Activated CD4-positive, alpha-beta T cell treated with anti-CD3 and anti-CD28 coated beads, Interleukin-2, Interleukin-4, amounts not matched to agents 100 ng/mL and 50 ng/mL, durations not matched to agents 16 hours and 8 hours (primary cell): Measurements from ENCODE around the gene CKAP2.
A peak's percentile ranks its signal among the peaks of the same experiment; 100 is the strongest.
"Not testable (repeated sequence)": the region's sequence is repeated elsewhere in the genome, so short reads cannot be mapped to it uniquely, and the experiment has no call there.

Experiments
- DNase-seq: peaks from one replicate; pipeline ENCODE4 v3.0.0-alpha.2; 2020; ENCODE audit warnings: low spot score

CKAP2 gene

GRCh38 chr13:52454820-52455676, at the start of gene CKAP2:
Gene CKAP2 (plus strand): TSS chr13:52455478. CDS start chr13:52455557, 79 bp downstream.
- DNase-seq: peak; percentile 96

GRCh38 chr13:52405767-52406494, 49.3 kb upstream of the CKAP2 start, which contains the start of gene THSD1:
Gene THSD1 (minus strand): TSS chr13:52406172. CDS start chr13:52402600, 3,572 bp downstream.
- no peak for DNase-seq

- no peak for DNase-seq
Measured at GRCh38 chr13:52406629-52407028, 48.6 kb upstream of the CKAP2 start.

- not testable (repeated sequence) for DNase-seq
Measured at GRCh38 chr13:52407436-52407835, 47.8 kb upstream of the CKAP2 start.

GRCh38 chr13:52408071-52408658, 47.1 kb upstream of the CKAP2 start:
- not testable (repeated sequence) for DNase-seq

- DNase-seq: peak; percentile 60
Measured at GRCh38 chr13:52411629-52412028, 43.6 kb upstream of the CKAP2 start.

- no peak for DNase-seq
Measured at GRCh38 chr13:52412128-52412527, 43.1 kb upstream of the CKAP2 start.

- no peak for DNase-seq
Measured at GRCh38 chr13:52414051-52414450, 41.2 kb upstream of the CKAP2 start.

GRCh38 chr13:52414963-52415362, 40.3 kb upstream of the CKAP2 start:
- DNase-seq: no peak

GRCh38 chr13:52419080-52419479, 36.2 kb upstream of the CKAP2 start:
- DNase-seq: no peak

- no peak for DNase-seq
Measured at GRCh38 chr13:52421216-52421615, 34.1 kb upstream of the CKAP2 start.

GRCh38 chr13:52428295-52428694, 27.0 kb upstream of the CKAP2 start:
- no peak for DNase-seq

- no peak for DNase-seq
Measured at GRCh38 chr13:52432456-52432855, 22.8 kb upstream of the CKAP2 start.

GRCh38 chr13:52446265-52446664, 9.0 kb upstream of the CKAP2 start:
- DNase-seq: no peak

GRCh38 chr13:52447354-52447753, 7.9 kb upstream of the CKAP2 start:
- peak; percentile 46 for DNase-seq

- DNase-seq: no peak
Measured at GRCh38 chr13:52447815-52448552, 7.3 kb upstream of the CKAP2 start.

GRCh38 chr13:52449331-52450011, 5.8 kb upstream of the CKAP2 start:
- DNase-seq: no peak

GRCh38 chr13:52450012-52450792, 5.1 kb upstream of the CKAP2 start, which contains the start of gene VPS36:
Gene VPS36 (minus strand): TSS chr13:52450634. CDS start chr13:52450594, 40 bp downstream.
- DNase-seq: peak; percentile 96

GRCh38 chr13:52450793-52451116, 4.5 kb upstream of the CKAP2 start:
- no peak for DNase-seq

GRCh38 chr13:52451135-52451804, 4.0 kb upstream of the CKAP2 start:
- no peak for DNase-seq
